HG03159 (cell line): ENCODE data around the gene BRD4.
"Not testable (repeated sequence)": the region's sequence is repeated elsewhere in the genome, so short reads cannot be mapped to it uniquely, and the experiment has no call there.

Experiments
- ATAC-seq: cut with Tn5 transposase; IDR thresholded peaks from one replicate; pipeline ENCODE4 v1.9.1; 2021; ENCODE audit warnings: mild to moderate bottlenecking, moderate library complexity; ENCODE audit not compliant: unreplicated experiment

BRD4 gene

GRCh38 chr19:15363048-15363447 is 30.7 kb upstream of the BRD4 start:
- ATAC-seq, result not testable (repeated sequence)

DNA sequence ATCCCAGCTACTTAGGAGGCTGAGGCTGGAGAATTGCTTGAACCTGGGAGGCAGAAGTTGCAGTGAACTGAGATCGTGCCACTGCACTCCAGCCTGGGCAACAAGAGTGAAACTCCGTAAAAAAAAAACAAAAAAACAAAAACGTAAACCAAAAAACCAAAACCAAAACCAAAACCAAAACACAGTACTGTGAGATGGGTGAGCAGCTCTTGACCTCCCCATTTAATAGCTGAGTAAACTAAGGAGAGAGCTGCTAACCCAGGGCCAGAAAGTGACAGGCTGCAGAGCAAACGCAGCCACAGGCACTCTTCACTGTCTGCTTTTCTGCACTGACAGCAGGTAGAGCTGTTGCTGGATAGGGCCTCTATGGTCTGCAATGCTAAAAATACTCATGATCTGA is 27.7 kb upstream of the BRD4 start:
- ATAC-seq, result not testable (repeated sequence)

DNA sequence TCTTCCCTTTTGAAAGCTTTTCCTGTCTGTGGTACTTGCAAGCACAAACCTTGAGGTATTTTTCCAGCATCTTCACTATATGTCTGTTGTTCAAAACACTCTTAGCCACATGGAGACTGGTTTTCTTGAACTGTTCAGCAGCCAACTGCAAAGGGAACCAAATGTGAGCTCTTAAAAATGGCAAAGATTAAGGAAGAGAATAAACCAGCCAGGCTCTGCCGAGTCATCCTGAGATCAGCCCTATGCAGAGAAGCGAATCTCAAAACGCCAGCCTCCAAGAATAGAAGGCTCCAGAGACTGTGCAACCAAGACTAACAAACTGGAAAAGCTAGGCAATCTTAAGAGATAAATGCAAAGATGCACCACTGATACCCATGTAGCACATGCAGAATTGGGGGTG is 26.6 kb upstream of the BRD4 start:
- ATAC-seq, result no peak

GRCh38 chr19:15357906-15358305 is 25.6 kb upstream of the BRD4 start:
- ATAC-seq, result no peak

DNA sequence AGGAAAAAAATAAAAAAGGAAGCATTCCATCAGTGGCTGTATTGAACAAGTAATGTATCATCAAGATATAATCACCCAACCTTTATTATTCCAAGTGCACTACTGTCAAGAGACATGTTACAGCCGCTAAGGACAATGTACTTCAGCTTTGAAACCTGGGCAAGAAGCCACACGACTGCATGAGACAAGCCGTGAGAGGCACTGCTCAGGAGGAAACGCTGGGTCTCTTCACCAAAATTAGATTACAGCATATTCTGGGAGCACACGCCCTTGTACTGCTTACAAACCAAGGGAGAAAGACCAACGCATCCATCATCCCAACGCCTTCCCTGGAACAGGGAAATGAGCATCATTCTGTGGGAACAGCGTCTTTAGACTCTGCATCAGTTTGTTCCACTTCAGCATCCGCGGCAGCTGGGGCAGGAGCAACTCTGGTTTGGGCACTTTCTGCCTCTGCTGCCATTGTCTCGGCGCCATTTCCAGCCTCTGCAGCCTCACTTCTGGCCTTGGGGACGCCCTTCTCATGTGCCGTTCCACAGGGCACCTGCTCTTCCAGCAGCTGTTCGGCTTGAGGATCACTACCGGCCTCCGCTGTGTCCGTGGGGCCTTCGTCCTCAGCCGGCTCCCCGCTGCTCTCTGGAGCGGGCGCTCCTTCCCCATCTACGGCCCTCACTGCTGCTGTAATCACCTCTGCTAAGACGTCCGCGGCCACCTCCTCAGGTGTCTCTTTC is 22.4 kb upstream of the BRD4 start:
- no peak for ATAC-seq

DNA sequence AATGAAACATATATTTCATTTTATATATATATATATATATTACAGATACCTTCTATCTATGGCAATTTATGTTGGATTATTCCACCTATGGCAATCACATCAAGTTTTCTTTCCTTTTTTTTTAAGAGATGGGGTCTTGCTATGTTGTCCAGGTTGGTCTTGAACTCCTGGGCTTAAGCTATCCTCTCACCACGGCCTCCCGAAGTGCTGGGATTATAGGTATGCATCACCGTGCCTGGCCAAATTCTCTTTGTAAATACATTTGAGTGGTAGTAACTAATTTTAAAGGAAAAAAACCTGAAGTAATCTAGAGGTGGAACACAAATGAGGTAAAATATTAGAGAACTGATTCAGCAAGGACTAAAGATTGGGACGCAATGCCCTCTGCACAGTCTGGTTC is 21.6 kb upstream of the BRD4 start:
- no peak for ATAC-seq

DNA sequence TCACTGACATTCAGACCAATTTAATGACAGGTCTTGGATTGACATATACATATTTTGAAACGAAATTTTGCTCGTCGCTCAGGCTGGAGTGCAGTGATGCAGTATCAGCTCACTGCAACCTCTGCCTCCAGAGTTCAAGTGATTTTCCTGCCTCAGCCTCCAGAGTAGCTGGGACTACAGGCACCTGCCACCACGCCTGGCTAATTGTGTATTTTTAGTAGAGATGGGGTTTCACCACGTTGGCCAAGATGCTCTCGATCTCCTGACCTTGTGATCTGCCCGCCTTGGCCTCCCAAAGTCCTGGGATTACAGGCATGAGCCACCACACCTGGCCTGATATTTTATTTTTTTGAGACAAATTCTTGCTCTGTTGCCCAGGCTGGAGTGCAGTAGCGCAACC is 20.2 kb upstream of the BRD4 start:
- not testable (repeated sequence) for ATAC-seq

GRCh38 chr19:15341328-15341727 is 9.0 kb upstream of the BRD4 start:
- ATAC-seq, result not testable (repeated sequence)

DNA sequence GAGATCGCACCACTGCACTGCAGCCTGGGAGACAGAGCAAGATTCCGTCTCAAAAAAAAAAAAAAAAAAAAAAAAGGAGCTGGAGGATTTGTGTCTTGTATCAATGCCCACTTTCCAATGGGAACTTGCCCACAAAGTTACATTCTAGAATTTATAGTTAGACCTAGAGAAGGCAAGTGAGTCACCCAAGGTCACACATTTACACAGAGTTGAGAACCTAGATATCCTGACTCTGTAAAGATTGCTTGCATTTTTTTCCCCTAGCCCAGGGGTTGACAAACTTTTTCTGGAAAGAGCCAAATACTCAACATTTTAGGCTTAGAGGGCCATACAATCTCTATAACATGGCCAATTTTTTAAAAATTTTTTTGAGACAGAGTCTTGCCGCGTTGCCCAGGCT is 7.7 kb upstream of the BRD4 start:
- no peak for ATAC-seq

GRCh38 chr19:15337202-15337601 is 4.9 kb upstream of the BRD4 start:
- ATAC-seq, result no peak

DNA sequence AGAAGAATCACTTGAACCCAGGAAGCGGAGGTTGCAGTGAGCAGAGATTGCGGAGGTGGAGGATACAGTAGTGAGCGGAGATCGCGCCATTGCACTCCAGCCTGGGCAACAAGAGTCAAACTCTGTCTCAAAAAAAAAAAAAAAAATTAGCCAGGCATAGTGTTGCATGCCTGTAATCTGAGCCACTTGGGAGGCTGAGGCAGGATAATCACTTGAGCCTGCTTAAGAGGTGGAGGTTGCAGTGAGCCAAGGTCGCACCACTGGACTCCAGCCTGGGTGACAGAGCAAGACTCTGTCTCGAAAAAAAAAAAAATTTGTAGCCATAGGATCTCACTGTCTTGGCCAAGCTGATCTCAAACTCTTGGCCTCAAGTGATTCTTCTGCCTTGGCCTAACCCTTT is 3.7 kb upstream of the BRD4 start:
- not testable (repeated sequence) for ATAC-seq

- ATAC-seq, result peak; percentile 31
Measured at GRCh38 chr19:15331419-15332310, 674 bp downstream of the BRD4 start.

DNA sequence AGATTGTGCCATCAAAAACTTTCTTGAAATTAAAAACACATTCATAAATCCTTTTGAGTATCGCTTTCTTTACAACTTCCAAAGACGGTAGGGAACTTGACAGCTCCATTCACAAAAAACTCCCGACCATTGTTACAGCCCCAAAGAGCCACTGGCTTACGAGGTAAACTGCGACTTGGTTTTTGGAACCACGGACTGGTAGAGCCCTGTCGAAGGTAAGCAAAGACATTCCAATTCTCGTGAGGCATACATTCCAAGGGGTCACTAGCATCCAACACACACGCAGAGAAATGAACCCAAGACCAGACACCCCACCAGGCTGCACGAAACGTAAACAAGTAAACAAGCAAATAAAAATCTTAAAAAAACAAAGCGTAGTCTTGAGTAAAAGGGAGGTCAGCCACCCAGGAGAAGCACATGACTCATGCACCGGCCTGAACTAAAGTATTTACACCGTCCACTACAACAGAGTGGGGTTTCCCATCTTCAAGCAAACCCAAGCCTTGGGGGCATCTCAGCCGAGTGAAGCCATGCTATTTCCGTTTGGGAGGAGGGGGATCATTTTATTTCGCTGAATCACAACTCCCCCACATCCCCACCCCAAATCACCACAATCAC is 1.4 kb downstream of the BRD4 start:
- ATAC-seq, result no peak

- no peak for ATAC-seq
Measured at GRCh38 chr19:15328312-15328711, 4.0 kb downstream of the BRD4 start.

- no peak for ATAC-seq
Measured at GRCh38 chr19:15324791-15325519, 7.4 kb downstream of the BRD4 start.

DNA sequence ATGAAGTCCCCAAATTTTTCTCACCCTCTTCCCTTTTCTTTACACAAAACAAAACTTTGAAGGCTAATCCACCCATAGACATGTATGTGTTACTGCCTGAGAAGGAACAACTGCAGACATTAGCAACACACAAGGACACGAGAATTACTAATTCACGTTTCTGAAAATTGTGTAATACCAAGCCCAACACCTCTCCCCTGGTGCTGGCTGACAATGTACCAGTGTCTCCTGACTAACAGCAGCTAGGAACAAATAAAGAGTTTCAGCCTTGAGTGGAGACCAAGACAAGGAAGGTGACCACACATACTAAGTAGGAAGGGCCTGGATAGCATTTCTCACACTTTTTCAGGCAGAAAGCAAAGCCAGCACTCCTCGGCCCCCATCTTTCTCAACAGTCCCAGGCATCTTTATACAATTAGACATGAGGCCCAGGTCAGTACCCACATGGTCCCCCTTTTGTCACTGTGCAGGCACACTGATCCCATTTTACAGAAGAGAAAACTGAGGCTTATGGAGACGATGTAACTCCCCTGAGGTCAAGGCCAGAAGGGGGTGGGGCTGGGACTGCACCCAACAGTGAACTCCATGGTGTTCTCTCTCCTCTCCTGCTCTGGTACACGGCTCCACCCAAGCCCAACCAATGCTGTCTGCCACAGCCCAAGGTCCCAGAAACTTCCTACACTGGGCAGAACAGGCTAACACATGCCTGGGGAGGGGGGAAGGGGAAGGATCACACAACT is 8.7 kb downstream of the BRD4 start:
- no peak for ATAC-seq

GRCh38 chr19:15321739-15322138 is 10.6 kb downstream of the BRD4 start:
- ATAC-seq, result no peak

GRCh38 chr19:15320116-15320515 is 12.2 kb downstream of the BRD4 start:
- ATAC-seq, result no peak

- no peak for ATAC-seq
Measured at GRCh38 chr19:15318241-15318691, 14.1 kb downstream of the BRD4 start.

GRCh38 chr19:15317392-15318071 is 14.8 kb downstream of the BRD4 start:
- no peak for ATAC-seq
